Measurements from ENCODE around the gene GPANK1. TPM values are rescaled to one million over a fixed set of nuclear protein-coding genes. Genes with fewer than 3 reads are reported as not detected.

Gene GPANK1
- total and polyA plus RNA-seq, 2 of the 4 experiments (the other 2 are of a cell fraction): 6.1 to 13.8 TPM

DNA sequence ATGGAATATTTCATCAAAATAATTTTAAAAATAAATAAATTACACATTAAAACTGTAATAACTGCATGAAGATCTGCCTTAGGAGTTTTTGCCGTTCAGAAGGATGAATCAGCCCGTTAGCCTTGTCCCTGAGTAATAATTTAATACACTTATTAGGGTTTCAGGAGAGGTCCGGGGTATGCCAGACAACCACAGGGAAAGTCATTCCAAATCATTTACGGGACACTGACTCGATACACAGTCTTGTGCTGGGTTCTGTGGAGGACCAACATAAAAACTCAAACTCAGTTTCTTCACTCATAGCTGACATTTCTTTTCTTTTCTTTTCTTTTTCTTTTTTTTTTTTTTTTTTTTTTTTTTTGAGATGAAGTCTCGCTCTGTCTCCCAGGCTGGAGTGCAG, 41.1 kb upstream of the GPANK1 start:
- Histone ChIP-seq H4K5ac (ENCODE audit: low read depth, low read length) (no peak overlapping the region), H3K18ac (ENCODE audit: low read depth, low read length) (no peak overlapping the region), H2BK120ac (ENCODE audit: low read depth, low read length) (no peak overlapping the region), H3K56ac (ENCODE audit: extremely low read depth, insufficient read depth, low read length) (no peak overlapping the region), H4K8ac (ENCODE audit: low read depth in 2 of 2, low read length in 2 of 2) (no peak overlapping the region), H3K4me1 (ENCODE audit: control insufficient read depth, insufficient read depth, low read length) (peaks cover 6% of the 10 kb centered on the region), H3K4me3 (ENCODE audit: insufficient read depth, low read depth, low read length) (no peak overlapping the region), H2AFZ (replicated peaks; ENCODE audit: low read length, poor library complexity) (no peak overlapping the region), H2BK15ac (ENCODE audit: low read depth, low read length) (no peak overlapping the region), H2AK5ac (ENCODE audit: low read depth, low read length) (no peak overlapping the region), H3K9me1 (ENCODE audit: insufficient read depth, low read length) (peaks cover 8% of the 10 kb centered on the region), H3K14ac (replicated peaks; ENCODE audit: low read depth, low read length) (no peak overlapping the region), H3K4ac (ENCODE audit: low read depth, low read length) (no peak overlapping the region), H3K36me3 (ENCODE audit: control insufficient read depth, insufficient read depth, low read length) (peaks cover 2% of the 10 kb centered on the region; the same call in 1 of the 2 replicates), H2AK9ac (replicated peaks; ENCODE audit: low read depth, low read length, poor library complexity) (no peak overlapping the region), H3K23ac (ENCODE audit: low read depth, low read length) (no peak overlapping the region), H3K27ac (ENCODE audit: insufficient read depth, low read length) (no peak overlapping the region), H4K91ac (ENCODE audit: insufficient read depth, low read depth, low read length) (no peak overlapping the region), H3K4me2 (ENCODE audit: low read depth, low read length) (no peak overlapping the region), H2BK5ac (ENCODE audit: low read depth, low read length, poor library complexity, severe bottlenecking) (no peak overlapping the region), H2BK20ac (ENCODE audit: low read depth, low read length) (no peak overlapping the region), H3K27me3 (ENCODE audit: control insufficient read depth, insufficient read depth, low read length) (peaks cover 6% of the 10 kb centered on the region; the same call in 1 of the 2 replicates), H3K9ac (ENCODE audit: low read depth, low read length) (no peak overlapping the region), H3K79me1 (ENCODE audit: low read depth in 1 of 2, low read length in 2 of 2) (peaks cover 12 to 19% of the 10 kb centered on the region in 2 experiments), H4K20me1 (ENCODE audit: insufficient read depth, low read length) (0 out of 2 replicates have a peak, but pooled peaks cover 7% of the 10 kb centered on the region), H3K9me3 (ENCODE audit: control insufficient read depth, insufficient read depth, low read length) (no peaks in the 10 kb centered on the region)
- BruUV-seq (replicated peaks): no TSS peak
- CTCF ChIA-PET: no interaction called here
- intact Hi-C loops (cut with micrococcal nuclease) (no loop called here), dilution Hi-C loops (cut with HindIII; ENCODE audit: low sequenced_read_pairs, unreplicated experiment) (no loop called here), in situ Hi-C loops (cut with MboI; ENCODE audit: low sequenced_read_pairs) (no loop called here)
- no peak for DNase-seq
- ATAC-seq (ENCODE audit: low read depth): no peak
- no CpG with 5 or more reads among the region's 6 CpGs for WGBS, 2 experiments (ENCODE audit: extremely low coverage in 2 of 2, insufficient read length in 1 of 2)
- TF ChIP-seq BHLHE40 (IDR thresholded peaks at IDR 0.05; ENCODE audit: low read depth, low read length) (no peak), ELK1 (IDR thresholded peaks at IDR 0.05; ENCODE audit: borderline replicate concordance, low read depth, low read length) (no peak), RFX5 (IDR thresholded peaks at IDR 0.05; ENCODE audit: low read depth, low read length) (no peak), RAD21 (IDR thresholded peaks at IDR 0.05; ENCODE audit: low read length) (no peak), MXI1 (IDR thresholded peaks at IDR 0.05; ENCODE audit: borderline replicate concordance, low read depth, low read length) (no peak), RCOR1 (IDR thresholded peaks at IDR 0.05; ENCODE audit: insufficient replicate concordance, low read length) (no peak), FOS (IDR thresholded peaks at IDR 0.05; ENCODE audit: low read depth, low read length) (no peak), MAZ (IDR thresholded peaks at IDR 0.05; ENCODE audit: borderline replicate concordance, low read depth, low read length) (no peak)
- POLR2A ChIA-PET (ENCODE audit: unreplicated experiment): no interaction called here

Measured in IMR-90 (cell line).